Subcutaneous preadipocyte (primary cell): ENCODE data around the gene ABCB4. TPM values are rescaled to one million over a fixed set of nuclear protein-coding genes. Genes with fewer than 3 reads are reported as not detected.

ENCODE experiments used
- total RNA-seq: library from RNA; depleted of rRNA; stranded (reverse); fragments of >200 nt; gene quantifications from 2 replicates; pipeline ENCODE4 v1.2.3, GENCODE V29; 2012

ABCB4 gene
- under 0.01 and 0.39 TPM in 2 replicates for total RNA-seq

DNA sequence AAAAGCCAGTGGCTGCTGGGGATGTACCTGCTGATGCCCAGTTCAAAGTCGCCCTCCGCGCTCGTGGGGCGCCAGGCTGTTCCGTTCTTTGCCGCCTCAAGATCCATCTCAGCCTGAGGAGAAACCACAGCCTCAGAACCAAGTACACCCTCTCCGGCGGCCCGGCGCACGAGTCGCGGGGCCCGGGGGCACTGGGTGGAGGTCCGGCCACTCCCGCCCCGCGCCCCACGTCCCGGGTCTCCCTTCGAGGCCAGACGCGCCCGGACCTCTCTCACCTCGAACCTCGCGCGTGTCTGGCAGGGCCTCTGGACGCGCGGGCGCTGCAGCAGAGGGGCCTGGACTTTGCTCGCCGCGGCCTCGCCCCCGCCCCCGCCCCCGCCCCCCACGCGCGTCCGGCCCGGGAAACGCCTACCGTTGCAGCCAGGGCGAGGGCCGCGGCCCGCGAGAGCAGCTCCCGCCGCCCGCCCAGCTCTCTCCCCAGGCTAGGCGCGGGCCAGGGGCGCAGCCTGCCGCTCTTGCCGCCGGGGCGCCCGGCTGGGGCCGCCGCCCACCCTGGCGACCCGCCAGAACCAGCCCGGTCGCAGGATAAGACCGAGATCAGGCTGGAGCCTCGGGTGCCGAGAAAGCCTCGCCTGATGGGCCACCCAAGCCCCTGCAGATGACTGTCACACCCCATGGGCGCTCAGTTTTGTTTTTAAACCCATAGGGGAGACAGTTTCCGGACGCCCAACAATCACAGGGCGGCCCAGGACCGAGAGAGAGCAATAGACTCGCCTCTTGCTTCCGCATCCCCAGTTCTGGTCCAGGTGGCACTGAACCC is at the start of gene ABCB4:
Gene ABCB4, minus strand, starts transcription at position 322 of the 820 bp plus-strand sequence. Its CDS starts 215 bp downstream, at position 107.

Other genes starting within 250 kb of the ABCB4 start
- 7.6 and 12.5 TPM in 2 replicates for gene CROT, start 130.0 kb downstream of the ABCB4 start, total RNA-seq
- 0.20 TPM in 1 of 2 replicates, not detected in the other for gene ABCB1, start 125.2 kb upstream of the ABCB4 start, total RNA-seq
- gene RUNDC3B, start 152.7 kb upstream of the ABCB4 start, total RNA-seq: 0.37 and 0.59 TPM in 2 replicates